GM21786 (cell line): ENCODE results near the gene GALNT17.
"Not testable (repeated sequence)": the region's sequence is repeated elsewhere in the genome, so short reads cannot be mapped to it uniquely, and the experiment has no call there.

Experiments
- ATAC-seq: cut with Tn5 transposase; IDR thresholded peaks from one replicate; pipeline ENCODE4 v1.9.1; 2021; ENCODE audit not compliant: unreplicated experiment

GALNT17 gene

DNA sequence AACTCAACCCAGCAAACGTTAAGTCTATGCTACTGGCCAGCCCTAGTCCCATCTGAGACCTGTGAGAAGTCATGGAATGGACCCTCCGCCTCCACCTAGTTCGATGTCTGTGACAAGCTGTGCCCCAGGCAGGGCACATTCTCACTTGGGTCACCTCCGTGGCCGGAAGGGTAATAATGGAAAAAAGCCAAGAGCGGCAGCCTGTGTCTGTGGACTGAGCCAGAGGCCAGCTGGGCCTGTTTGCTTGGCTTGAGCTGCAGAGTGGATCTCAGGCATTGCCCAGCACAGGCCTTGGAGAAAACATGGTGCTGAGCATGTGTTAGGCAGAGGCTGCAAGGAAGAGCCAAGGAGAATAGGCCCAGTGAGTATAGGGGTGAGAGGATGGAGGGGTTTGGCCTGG lies 97.8 kb downstream of the GALNT17 start:
- ATAC-seq: no peak

DNA sequence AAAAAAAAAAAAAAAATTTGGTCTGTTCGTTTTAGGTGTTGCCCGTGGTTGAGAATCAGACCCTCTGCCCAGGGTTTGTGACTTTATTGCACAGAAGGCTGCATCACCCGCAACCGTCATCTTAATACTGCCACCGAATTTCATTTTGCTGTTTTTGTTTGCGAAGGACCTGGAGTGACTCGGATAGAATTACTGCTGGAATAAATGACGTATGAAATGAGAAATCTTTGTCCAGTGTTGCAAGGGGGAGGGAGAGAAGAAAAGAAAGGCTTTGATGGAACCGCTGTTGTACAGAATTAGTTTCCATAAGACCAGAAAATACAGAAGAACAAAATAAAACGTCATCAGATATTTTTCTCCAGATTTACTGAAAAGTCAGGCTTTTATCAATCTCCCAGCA lies 103.3 kb downstream of the GALNT17 start:
- ATAC-seq: no peak

- ATAC-seq: no peak
Measured at GRCh38 chr7:71236230-71237105, 104.5 kb downstream of the GALNT17 start.

- ATAC-seq: no peak
Measured at GRCh38 chr7:71237945-71238344, 106.0 kb downstream of the GALNT17 start.

GRCh38 chr7:71238581-71239295 lies 106.8 kb downstream of the GALNT17 start:
- no peak for ATAC-seq

DNA sequence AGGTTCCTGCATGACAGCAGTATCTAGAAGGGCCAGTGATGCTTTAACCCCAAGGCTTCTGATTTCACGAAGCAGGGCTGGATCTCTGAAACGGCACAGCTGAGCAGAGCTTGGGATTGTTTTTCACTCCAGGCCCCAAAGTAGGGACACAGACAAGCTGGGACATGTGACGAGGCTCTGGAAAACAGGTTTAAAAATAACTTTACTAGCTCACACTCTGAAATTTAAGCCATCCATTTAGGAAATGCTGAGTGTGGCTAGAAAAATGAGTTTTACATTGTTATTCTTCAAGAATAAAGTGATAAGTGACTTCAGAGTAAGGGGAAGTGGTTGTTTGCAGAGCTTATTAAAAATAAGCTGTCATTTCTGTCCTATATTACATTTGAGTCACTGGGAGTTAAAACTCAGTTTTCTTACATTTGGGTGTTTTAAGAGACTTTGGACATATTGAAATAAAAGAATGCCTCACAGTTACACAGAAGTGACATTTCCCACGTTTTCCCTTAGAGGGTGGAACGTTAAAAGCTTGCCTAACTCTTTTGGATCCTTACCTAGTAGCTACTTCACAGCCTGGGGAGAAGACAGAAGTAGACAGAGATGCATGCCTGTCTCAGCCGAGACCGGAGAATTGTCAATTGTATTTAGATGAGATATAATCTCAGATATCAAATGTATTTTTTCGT lies 107.8 kb downstream of the GALNT17 start:
- ATAC-seq: no peak

- ATAC-seq: no peak
Measured at GRCh38 chr7:71243736-71244410, 111.9 kb downstream of the GALNT17 start.

GRCh38 chr7:71245038-71245437 lies 113.1 kb downstream of the GALNT17 start:
- ATAC-seq: no peak

DNA sequence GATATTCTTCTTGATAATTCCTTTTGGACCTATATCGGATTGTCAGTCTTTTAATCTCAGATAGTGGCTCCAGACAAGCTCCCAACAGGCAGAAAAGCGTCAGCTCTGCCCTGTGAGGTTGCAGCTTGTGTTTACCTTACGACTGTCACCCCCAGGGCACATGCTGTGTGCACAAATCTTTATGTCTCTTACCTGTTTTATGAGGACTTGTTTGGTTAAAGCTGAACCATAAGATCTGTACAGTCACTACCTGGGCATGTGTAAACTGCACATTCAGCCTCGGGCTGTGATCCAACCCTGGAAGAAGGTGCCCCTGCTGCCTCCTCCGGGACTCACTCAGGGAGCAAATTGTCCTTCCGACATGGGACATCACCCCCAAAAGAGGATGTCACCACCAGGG lies 119.8 kb downstream of the GALNT17 start:
- no peak for ATAC-seq

DNA sequence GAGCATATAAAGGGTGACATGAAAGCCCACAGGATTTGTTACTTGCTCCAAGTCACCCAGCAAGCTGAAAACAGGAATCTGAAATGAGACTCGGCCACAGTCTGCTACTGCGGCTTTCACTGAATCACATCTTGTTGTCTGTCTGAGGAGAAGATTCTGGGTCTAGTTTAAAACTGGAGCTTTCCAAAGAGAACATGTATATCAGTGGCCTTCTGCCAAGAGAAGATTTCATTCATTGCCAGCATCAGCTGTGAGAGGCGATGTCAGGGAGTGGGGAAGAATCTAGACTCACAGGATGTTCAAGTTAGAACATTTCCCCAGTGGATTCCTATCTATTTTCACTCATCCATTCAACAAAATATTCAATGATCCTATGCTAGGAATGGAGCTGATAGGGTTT lies 122.8 kb downstream of the GALNT17 start:
- no peak for ATAC-seq

GRCh38 chr7:71255537-71256178 lies 123.7 kb downstream of the GALNT17 start:
- ATAC-seq: no peak

GRCh38 chr7:71261066-71261465 lies 129.1 kb downstream of the GALNT17 start:
- ATAC-seq: no peak

DNA sequence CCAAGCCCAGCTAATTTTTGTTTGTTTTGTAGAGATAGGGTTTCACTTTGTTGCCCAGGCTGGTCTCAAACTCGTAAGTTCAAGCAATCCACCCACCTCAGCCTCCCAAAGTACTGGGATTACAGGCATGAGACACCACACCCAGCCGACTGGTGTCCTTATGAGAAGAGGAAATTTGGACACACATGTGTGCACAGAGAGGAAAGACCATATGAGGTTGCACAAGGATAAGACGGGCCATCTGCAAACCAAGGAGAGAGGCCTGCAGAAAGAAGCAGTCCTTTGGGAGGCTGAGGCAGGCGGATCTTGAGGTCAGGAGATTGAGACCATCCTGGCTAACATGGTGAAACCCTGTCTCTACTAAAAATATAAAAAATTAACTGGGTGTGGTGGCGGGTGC lies 130.9 kb downstream of the GALNT17 start:
- ATAC-seq: not testable (repeated sequence)

GRCh38 chr7:71264005-71264404 lies 132.1 kb downstream of the GALNT17 start:
- ATAC-seq: no peak

DNA sequence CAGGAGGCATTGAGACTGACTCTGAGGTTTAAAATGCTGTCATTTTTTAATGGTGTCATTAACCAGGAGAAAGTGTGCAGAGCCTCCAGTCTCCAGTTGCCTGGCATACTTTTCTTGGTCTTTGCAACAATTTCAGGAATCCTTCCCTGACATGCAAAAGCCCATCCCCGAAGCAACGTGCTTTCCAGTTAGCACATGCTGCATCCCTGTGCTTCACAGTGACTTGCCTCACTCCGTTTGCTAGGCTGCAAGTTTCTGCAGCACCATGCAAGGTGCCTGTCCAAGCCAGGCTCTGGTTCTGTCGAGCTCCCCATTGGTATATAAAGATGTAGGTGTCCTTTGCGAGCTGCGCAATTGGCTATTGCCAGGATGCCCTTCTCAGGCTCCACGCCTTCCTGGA lies 135.0 kb downstream of the GALNT17 start:
- ATAC-seq: no peak

DNA sequence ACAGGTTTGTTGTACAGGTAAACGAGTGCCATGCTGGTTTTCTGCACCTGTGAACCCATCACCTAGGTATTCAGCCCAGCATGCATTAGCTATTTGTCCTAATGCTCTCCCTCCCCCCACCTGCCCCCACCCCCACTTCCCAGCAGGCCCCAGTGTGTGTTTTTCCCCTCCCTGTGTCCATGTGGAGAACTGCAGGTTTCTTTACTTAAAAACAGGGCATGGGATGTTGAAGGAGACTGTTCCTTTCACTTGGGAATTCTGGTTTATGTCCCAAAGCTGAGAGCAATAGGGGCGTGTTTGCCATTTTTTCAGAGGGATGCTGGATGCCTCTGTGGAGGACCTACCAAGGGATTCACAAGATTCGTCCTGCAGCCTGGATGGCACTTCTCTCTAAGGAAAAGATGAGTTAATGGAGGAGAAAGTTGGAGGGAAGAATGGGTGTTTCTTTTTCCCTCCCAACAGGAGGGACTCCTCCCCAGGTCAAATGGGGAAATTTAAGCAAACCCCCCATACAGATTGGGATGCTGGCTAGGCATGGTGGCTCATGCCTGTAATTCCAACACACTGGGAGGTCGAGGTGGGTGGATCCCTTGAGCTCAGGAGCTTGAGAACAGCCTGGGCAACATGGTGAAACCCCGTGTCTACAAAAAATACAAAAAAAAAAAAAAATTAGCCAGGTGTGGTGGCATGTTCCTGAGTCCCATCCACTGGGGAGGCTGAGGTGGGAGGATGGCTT lies 136.0 kb downstream of the GALNT17 start:
- ATAC-seq: no peak

DNA sequence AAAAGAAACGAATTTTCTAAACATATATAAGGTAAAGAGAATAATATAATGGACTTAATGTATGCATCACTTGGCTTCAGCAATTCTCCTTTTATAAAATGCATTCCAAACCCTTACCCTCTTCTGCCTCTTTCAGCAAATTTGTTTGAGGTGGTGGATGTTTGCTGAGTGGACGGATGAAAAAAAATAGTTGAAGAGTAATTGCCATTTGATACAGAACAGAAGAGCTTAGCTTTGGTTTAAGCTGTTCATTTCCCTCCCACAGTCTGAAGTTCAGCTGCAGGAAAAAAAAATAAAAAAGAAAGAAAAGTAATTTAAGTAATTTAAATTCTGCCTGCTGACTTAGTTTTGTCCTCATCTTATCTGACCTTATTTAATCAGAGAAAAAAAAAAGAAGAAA lies 138.6 kb downstream of the GALNT17 start:
- ATAC-seq: no peak

DNA sequence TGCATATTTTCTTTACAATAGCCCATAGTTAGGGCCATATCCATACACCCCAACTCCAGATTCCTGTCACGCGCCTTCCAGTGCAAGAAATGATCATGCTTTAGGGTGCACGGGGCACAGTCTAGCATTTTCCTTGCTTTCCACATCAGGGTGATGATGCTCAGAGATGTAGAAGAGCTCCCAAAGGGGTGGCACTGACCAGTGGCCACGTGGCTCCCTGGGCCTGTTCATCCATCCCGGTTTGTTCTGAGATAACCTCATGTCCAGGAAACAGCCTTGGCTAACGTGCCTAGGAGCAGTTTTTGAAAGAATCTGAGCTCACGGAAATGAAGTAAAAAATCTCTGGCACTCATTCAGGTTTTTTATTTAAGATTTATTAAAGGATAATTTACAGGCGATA lies 139.3 kb downstream of the GALNT17 start:
- ATAC-seq: no peak

DNA sequence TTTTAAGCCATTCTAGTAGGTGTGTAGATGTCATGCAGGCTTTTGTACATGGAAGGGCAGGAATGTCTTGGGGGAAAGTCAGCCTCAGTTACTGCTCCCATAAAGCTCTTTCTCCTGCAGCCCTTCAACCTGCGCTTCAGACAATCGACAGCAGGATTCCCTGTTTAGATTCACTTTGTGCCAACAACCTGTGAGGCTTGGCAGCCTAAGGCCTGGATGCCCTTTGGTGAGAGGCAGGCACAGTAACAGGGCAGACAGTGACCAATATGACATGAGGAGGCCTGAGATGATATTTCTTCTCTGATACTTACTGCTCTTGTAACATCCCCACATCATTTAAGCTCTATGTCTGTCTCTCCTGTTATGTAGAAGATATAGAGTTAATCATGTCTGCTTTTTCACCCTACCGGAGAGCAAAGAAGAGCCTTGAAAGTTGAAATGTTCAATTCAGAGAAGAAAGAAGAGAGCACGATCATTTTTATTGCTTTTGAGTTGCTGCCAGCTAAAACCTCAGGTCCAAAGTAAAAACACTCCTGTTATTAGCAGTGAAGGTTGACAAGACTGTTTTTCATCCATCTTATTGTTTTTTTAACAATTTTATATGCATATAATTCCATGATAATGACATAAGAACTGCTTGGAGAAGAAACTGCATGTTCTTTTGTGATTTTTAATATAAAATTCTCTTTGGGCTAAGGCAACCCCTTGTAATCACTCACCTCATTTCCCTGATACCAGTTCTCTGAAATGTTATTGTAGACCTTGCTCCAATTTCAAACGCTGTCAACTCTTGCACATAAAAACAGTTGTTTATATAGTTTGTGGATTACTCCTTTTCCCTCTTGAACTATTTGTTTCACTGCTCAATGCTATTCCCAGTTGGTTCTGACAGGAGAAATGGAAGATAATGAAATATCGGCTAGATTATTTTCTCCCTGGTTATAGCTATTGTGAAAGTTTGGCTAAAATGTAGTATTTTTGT lies 140.9 kb downstream of the GALNT17 start:
- ATAC-seq: no peak
